ENCODE measurements around the gene LTC4S.
"Not testable (repeated sequence)": the region's sequence is repeated elsewhere in the genome, so short reads cannot be mapped to it uniquely, and the experiment has no call there.

LTC4S gene

GRCh38 chr5:179793468-179794139, at the start of gene LTC4S:
Gene LTC4S, plus strand, starts transcription at chr5:179793986. Its CDS starts 95 bp downstream, at chr5:179794081.
- peak; percentile 61 for DNase-seq

- not testable (repeated sequence) for DNase-seq
Measured at GRCh38 chr5:179744106-179744505, 49.7 kb upstream of the LTC4S start.

GRCh38 chr5:179746872-179747271, 46.9 kb upstream of the LTC4S start:
- DNase-seq = no peak

GRCh38 chr5:179747811-179748210, 46.0 kb upstream of the LTC4S start:
- DNase-seq = no peak

GRCh38 chr5:179749857-179750508, 43.8 kb upstream of the LTC4S start:
- no peak for DNase-seq

GRCh38 chr5:179753971-179754370, 39.8 kb upstream of the LTC4S start:
- DNase-seq = no peak

- DNase-seq = no peak
Measured at GRCh38 chr5:179755022-179755421, 38.8 kb upstream of the LTC4S start.

- no peak for DNase-seq
Measured at GRCh38 chr5:179758955-179759354, 34.8 kb upstream of the LTC4S start.

- DNase-seq = no peak
Measured at GRCh38 chr5:179759581-179760551, 33.9 kb upstream of the LTC4S start.

GRCh38 chr5:179762079-179762780, 31.6 kb upstream of the LTC4S start:
- DNase-seq = no peak

- no peak for DNase-seq
Measured at GRCh38 chr5:179762781-179763176, 31.0 kb upstream of the LTC4S start.

- peak; percentile 45 for DNase-seq
Measured at GRCh38 chr5:179763215-179763945, 30.4 kb upstream of the LTC4S start.

GRCh38 chr5:179764056-179764455, 29.7 kb upstream of the LTC4S start:
- DNase-seq = no peak

GRCh38 chr5:179765400-179765799, 28.4 kb upstream of the LTC4S start:
- DNase-seq = no peak

GRCh38 chr5:179766021-179766725, 27.6 kb upstream of the LTC4S start:
- no peak for DNase-seq

GRCh38 chr5:179766726-179767455, 26.9 kb upstream of the LTC4S start:
- no peak for DNase-seq

- no peak for DNase-seq
Measured at GRCh38 chr5:179767496-179768100, 26.2 kb upstream of the LTC4S start.

GRCh38 chr5:179768326-179769085, 25.3 kb upstream of the LTC4S start:
- DNase-seq = no peak

- DNase-seq = no peak
Measured at GRCh38 chr5:179769271-179769670, 24.5 kb upstream of the LTC4S start.

Measured in CD4-positive, alpha-beta T cell treated with Interferon gamma for 1 hour (primary cell).